Right lobe of liver (tissue), 4 donors: ENCODE results near the gene NRIP2.

ENCODE experiments used
- POLR2A ChIP-seq: fragments of 450-650 bp; IDR thresholded peaks from one replicate; pipeline ENCODE4 v1.6.1; 2017; ENCODE audit warnings: antibody characterized with exemption, mild to moderate bottlenecking
- TF ChIP-seq, protein P1 (sequence below), 4 donors: fragments of 200-600 bp in 3 of 4; fragments of 450-650 bp in 1 of 4; IDR thresholded peaks; one replicate each; pipeline versions ENCODE4 v1.5.1 to v1.8.0; 2016 to 2022; ENCODE audit warnings: antibody characterized with exemption in 4 of 4, mild to moderate bottlenecking in 2 of 4
- donor health status: DM: no; HTN: no; CAD: no.
- donor health status: DM: no; HTN: no; CAD: no.
- donor health status: DM: no; HTN: yes; CAD: no.

- TF ChIP-seq, protein P1, sequence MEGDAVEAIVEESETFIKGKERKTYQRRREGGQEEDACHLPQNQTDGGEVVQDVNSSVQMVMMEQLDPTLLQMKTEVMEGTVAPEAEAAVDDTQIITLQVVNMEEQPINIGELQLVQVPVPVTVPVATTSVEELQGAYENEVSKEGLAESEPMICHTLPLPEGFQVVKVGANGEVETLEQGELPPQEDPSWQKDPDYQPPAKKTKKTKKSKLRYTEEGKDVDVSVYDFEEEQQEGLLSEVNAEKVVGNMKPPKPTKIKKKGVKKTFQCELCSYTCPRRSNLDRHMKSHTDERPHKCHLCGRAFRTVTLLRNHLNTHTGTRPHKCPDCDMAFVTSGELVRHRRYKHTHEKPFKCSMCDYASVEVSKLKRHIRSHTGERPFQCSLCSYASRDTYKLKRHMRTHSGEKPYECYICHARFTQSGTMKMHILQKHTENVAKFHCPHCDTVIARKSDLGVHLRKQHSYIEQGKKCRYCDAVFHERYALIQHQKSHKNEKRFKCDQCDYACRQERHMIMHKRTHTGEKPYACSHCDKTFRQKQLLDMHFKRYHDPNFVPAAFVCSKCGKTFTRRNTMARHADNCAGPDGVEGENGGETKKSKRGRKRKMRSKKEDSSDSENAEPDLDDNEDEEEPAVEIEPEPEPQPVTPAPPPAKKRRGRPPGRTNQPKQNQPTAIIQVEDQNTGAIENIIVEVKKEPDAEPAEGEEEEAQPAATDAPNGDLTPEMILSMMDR (IDR thresholded peaks at IDR 0.05): no peak
- TF ChIP-seq POLR2A: no peak
Observed at GRCh38 chr12:2819810-2820209, 15.0 kb downstream of the NRIP2 start.
